ENCODE data around the gene CHN1. TPM values are rescaled to one million over a fixed set of nuclear protein-coding genes. Genes with fewer than 3 reads are reported as not detected.

CHN1 gene
- total and polyA plus RNA-seq, 2 of the 8 experiments (the other 6 are each of a cell fraction or from before 2014, with no cell fraction given): 54.0 to 65.7 TPM

DNA sequence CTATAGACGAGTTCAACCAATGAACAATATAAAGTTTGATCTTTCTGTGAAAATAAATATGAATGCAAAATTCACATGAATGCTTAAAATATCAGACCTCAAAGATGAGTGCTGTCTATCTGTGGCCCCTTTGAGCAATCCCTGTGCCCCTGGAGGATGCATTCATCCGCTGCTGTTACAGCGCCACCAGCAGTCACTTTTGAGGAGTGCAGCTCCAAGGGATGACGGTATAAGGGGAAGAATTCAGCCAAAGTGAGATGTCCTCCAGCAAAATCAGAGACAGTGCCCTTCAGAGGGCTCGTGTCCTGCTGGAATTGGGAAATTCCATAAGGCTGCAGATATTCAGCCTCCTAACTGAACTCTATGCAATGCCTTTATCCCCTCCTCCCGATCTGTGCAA is 229.0 kb downstream of the CHN1 start:
- Histone ChIP-seq H4K91ac (replicated peaks; ENCODE audit: insufficient read length, low read length) (peak overlapping the region; percentile 68), H4K5ac (ENCODE audit: insufficient read length, low read depth, low read length) (no peak overlapping the region), H3K4ac (replicated peaks; ENCODE audit: insufficient read length, low read depth, low read length) (no peak overlapping the region), H2BK120ac (replicated peaks; ENCODE audit: low read depth, low read length) (peak overlapping the region; percentile 62), H2BK15ac (ENCODE audit: low read length) (0 out of 2 replicates have a peak overlapping the region, but pooled peaks have one; percentile 90), H2BK20ac (ENCODE audit: low read length) (peak overlapping the region; percentile 49; the same call in 1 of the 2 replicates), H3K56ac (replicated peaks; ENCODE audit: insufficient read length, low read depth, low read length) (no peak overlapping the region), H2AK5ac (ENCODE audit: low read depth, low read length) (no peak overlapping the region), H3K27ac (ENCODE audit: low read depth, low read length) (no peak overlapping the region), H3K23ac (ENCODE audit: insufficient read length) (no peak overlapping the region), H2BK5ac (ENCODE audit: low read depth, low read length) (peak overlapping the region; percentile 60; the same call in 1 of the 2 replicates), H3K4me3 (ENCODE audit: extremely low read depth in 1 of 4, insufficient read depth in 2 of 4, low read depth in 3 of 4, low read length in 4 of 4) (no peak overlapping the region), H3K4me1 (replicated peaks in 1 of 4; ENCODE audit: control insufficient read depth in 3 of 4, insufficient read depth in 4 of 4, low read length in 3 of 4) (peaks cover 8 to 25% (median 10%) of the 10 kb centered on the region in 4 experiments), H3K79me2 (ENCODE audit: control insufficient read depth in 1 of 2, insufficient read depth in 2 of 2, low read length in 2 of 2) (no peaks in the 10 kb centered on the region), H3K9me3 (ENCODE audit: insufficient read depth in 2 of 2, low read depth in 1 of 2, low read length in 1 of 2) (no peaks in the 10 kb centered on the region), H3K36me3 (ENCODE audit: control insufficient read depth in 2 of 4, insufficient read depth in 4 of 4, low read length in 3 of 4) (no peaks in the 10 kb centered on the region), H3K79me1 (ENCODE audit: low read depth, low read length) (no peaks in the 10 kb centered on the region), H4K20me1 (replicated peaks in 1 of 2; ENCODE audit: control insufficient read depth in 1 of 2, insufficient read depth in 2 of 2, low read length in 2 of 2) (no peaks in the 10 kb centered on the region), H3K4me2 (ENCODE audit: insufficient read depth in 1 of 2, low read depth in 2 of 2, low read length in 2 of 2) (no peak overlapping the region), H4K8ac (ENCODE audit: extremely low read depth, insufficient read depth, low read length) (no peak overlapping the region), H2AFZ (ENCODE audit: low read length) (no peak overlapping the region), H2BK12ac (ENCODE audit: low read depth, low read length) (peak overlapping the region; percentile 88; the same call in 1 of the 2 replicates), H3K23me2 (ENCODE audit: low read depth, low read length) (no peaks in the 10 kb centered on the region), H3K14ac (ENCODE audit: insufficient read length) (no peak overlapping the region), H3K27me3 (replicated peaks in 1 of 4; ENCODE audit: control insufficient read depth in 3 of 4, extremely low read depth in 1 of 4, insufficient read depth in 3 of 4, low read length in 3 of 4) (no peaks in the 10 kb centered on the region), H3K9ac (replicated peaks in 1 of 4; ENCODE audit: extremely low read depth in 1 of 4, low read depth in 3 of 4, low read length in 3 of 4) (no peak overlapping the region), H3K18ac (ENCODE audit: extremely low read depth, low read length) (peak overlapping the region; percentile 80; the same call in 1 of the 2 replicates)
- peak in 1 of 2 experiments; percentile 89 for DNase-seq (ENCODE audit: low read depth in 1 of 2, low spot score in 2 of 2)
- POLR2A ChIA-PET (ENCODE audit: partially characterized antibody): interaction anchor here (1.3 to 5.4 kb wide), 3 partner anchors 11 to 20 kb away, joined by 3 to 50 read pairs (median 3); partner anchors contain the start of gene CHRNA1
- TF ChIP-seq, protein P1, sequence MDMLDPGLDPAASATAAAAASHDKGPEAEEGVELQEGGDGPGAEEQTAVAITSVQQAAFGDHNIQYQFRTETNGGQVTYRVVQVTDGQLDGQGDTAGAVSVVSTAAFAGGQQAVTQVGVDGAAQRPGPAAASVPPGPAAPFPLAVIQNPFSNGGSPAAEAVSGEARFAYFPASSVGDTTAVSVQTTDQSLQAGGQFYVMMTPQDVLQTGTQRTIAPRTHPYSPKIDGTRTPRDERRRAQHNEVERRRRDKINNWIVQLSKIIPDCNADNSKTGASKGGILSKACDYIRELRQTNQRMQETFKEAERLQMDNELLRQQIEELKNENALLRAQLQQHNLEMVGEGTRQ (IDR thresholded peaks at IDR 0.05; ENCODE audit: low read length): no peak
- TF ChIP-seq YY1 (IDR thresholded peaks at IDR 0.05; ENCODE audit: low read depth, low read length) (0 out of 2 replicates have a peak, but pooled peaks have one; percentile 31), RXRA (IDR thresholded peaks at IDR 0.05; ENCODE audit: insufficient read depth, low read depth, low read length) (0 out of 2 replicates have a peak, but pooled peaks have one; percentile 21), RAD21 (IDR thresholded peaks at IDR 0.05 in 1 of 2, conservative IDR thresholded peaks at IDR 0.05 in 1 of 2; ENCODE audit: low read depth in 2 of 2, low read length in 2 of 2) (peak; percentile 72 to 83), KDM1A (IDR thresholded peaks at IDR 0.05; ENCODE audit: borderline replicate concordance, low read length) (no peak), CREB1 (IDR thresholded peaks at IDR 0.05) (0 out of 2 replicates have a peak, but pooled peaks have one; percentile 46)
- TF ChIP-seq, protein P2, sequence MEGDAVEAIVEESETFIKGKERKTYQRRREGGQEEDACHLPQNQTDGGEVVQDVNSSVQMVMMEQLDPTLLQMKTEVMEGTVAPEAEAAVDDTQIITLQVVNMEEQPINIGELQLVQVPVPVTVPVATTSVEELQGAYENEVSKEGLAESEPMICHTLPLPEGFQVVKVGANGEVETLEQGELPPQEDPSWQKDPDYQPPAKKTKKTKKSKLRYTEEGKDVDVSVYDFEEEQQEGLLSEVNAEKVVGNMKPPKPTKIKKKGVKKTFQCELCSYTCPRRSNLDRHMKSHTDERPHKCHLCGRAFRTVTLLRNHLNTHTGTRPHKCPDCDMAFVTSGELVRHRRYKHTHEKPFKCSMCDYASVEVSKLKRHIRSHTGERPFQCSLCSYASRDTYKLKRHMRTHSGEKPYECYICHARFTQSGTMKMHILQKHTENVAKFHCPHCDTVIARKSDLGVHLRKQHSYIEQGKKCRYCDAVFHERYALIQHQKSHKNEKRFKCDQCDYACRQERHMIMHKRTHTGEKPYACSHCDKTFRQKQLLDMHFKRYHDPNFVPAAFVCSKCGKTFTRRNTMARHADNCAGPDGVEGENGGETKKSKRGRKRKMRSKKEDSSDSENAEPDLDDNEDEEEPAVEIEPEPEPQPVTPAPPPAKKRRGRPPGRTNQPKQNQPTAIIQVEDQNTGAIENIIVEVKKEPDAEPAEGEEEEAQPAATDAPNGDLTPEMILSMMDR (IDR thresholded peaks at IDR 0.05; ENCODE audit: control extremely low read depth in 1 of 3, insufficient read depth in 1 of 3, low read depth in 1 of 3, low read length in 3 of 3): peak; percentile 90 to 99 (median 93)
- TF ChIP-seq, protein P3, sequence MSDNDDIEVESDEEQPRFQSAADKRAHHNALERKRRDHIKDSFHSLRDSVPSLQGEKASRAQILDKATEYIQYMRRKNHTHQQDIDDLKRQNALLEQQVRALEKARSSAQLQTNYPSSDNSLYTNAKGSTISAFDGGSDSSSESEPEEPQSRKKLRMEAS (IDR thresholded peaks at IDR 0.05): no peak
- WGBS, 2 experiments (ENCODE audit: extremely low coverage in 1 of 2, insufficient coverage in 1 of 2, insufficient read length in 1 of 2, insufficient replicate concordance in 2 of 2, low coverage in 1 of 2, low lambda C conversion rate in 2 of 2, missing lambda C conversion rate in 1 of 2): 64% methylated on average over 6 of the region's 6 CpGs; no CpG with 5 or more reads in 1 of the 2 experiments
- CTCF ChIA-PET (ENCODE audit: partially characterized antibody): interaction anchor here (0.6 to 12.2 kb wide), 38 partner anchors 9 to 328 kb away, joined by 3 to 249 read pairs (median 5); partner anchors contain the start of gene CHRNA1
- FAIRE-seq: peak; percentile 76

Data from H1 (cell line).